PC-3 (cell line): ENCODE measurements around the gene RARRES2. TPM values are rescaled to one million over a fixed set of nuclear protein-coding genes. Genes with fewer than 3 reads are reported as not detected.

Source experiments
- ATAC-seq: fragments of 200-7000 bp; cut with Tn5 transposase; 2 replicates; pipeline ENCODE4 v1.9.1; 2020; ENCODE audit warnings: mild to moderate bottlenecking, moderate library complexity
- BruUV-seq: library from RNA; stranded (reverse); fragments of 400-500 nt; replicated peaks from 2 replicates; lab custom pipeline; 2021; lab: Mats Ljungman, UMichigan
- CTCF ChIA-PET: fragments of 300-600 bp; sonication (Branson Sonifier 250); formaldehyde crosslinking; loops from one replicate; lab custom pipeline; 2022; ENCODE audit warnings: antibody characterized with exemption; lab: Charles Lee
- POLR2A ChIA-PET: fragments of 300-600 bp; sonication (Branson Sonifier 250); formaldehyde crosslinking; loops from one replicate; lab custom pipeline; 2022; ENCODE audit warnings: antibody characterized with exemption; ENCODE audit not compliant: unreplicated experiment; lab: Charles Lee
- DNase-seq: peaks from one replicate; pipeline ENCODE4 v3.0.0-alpha.2; 2015
- H2AFZ ChIP-seq: fragments of 300-600 bp; sonication (generic); 2 replicates; pipeline ENCODE4 v1.6.0; 2016; ENCODE audit warnings: antibody characterized with exemption, low read length
- H3F3A ChIP-seq: fragments of 300-600 bp; sonication (generic); one replicate; pipeline ENCODE4 v1.6.0; 2017; ENCODE audit warnings: antibody characterized with exemption, low read length, control low read depth, mild to moderate bottlenecking; ENCODE audit not compliant: unreplicated experiment
- H3K27ac ChIP-seq: fragments of 300-600 bp; sonication (generic); 2 replicates; pipeline ENCODE4 v1.5.1; 2016; ENCODE audit warnings: mild to moderate bottlenecking, low read length
- H3K27me3 ChIP-seq: fragments of 300-600 bp; sonication (generic); 2 replicates; pipeline ENCODE4 v1.6.1; 2016; ENCODE audit warnings: low read length, mixed read lengths
- H3K36me3 ChIP-seq: fragments of 300-600 bp; sonication (generic); 2 replicates; pipeline ENCODE4 v1.6.1; 2016; ENCODE audit warnings: low read depth, mixed run types, low read length, mixed read lengths
- H3K4me1 ChIP-seq: fragments of 300-600 bp; sonication (generic); 2 replicates; pipeline ENCODE4 v1.5.1; 2016; ENCODE audit warnings: low read length; ENCODE audit not compliant: insufficient read depth
- H3K4me2 ChIP-seq: fragments of 300-600 bp; sonication (generic); 2 replicates; pipeline ENCODE4 v1.6.0; 2016; ENCODE audit warnings: low read length
- H3K4me3 ChIP-seq: fragments of 300-600 bp; sonication (generic); 2 replicates; pipeline ENCODE4 v1.5.1; 2016; ENCODE audit warnings: mild to moderate bottlenecking, low read length, mixed read lengths
- H3K79me2 ChIP-seq: fragments of 300-600 bp; sonication (generic); 2 replicates; pipeline ENCODE4 v1.6.1; 2017; ENCODE audit warnings: low read length, mixed read lengths
- H3K9ac ChIP-seq: fragments of 300-600 bp; sonication (generic); 2 replicates; pipeline ENCODE4 v1.6.0; 2016; ENCODE audit warnings: mild to moderate bottlenecking, low read length
- H3K9me2 ChIP-seq: fragments of 300-600 bp; sonication (generic); replicated peaks from 2 replicates; pipeline ENCODE4 v1.6.1; 2016; ENCODE audit warnings: mixed run types, low read length, mixed read lengths
- H3K9me3 ChIP-seq: fragments of 300-600 bp; sonication (generic); 2 replicates; pipeline ENCODE4 v1.6.1; 2016; ENCODE audit warnings: low read length, mixed read lengths
- H4K20me1 ChIP-seq: fragments of 300-600 bp; sonication (generic); 2 replicates; pipeline ENCODE4 v1.6.1; 2016; ENCODE audit warnings: low read length, mixed read lengths
- CTCF ChIP-seq: fragments of 300-600 bp; sonication (generic); conservative IDR thresholded peaks from 2 replicates; pipeline ENCODE4 v1.5.1; 2017; ENCODE audit warnings: antibody characterized with exemption, low read depth, mild to moderate bottlenecking, low read length
- EZH2 ChIP-seq: fragments of 300-600 bp; sonication (generic); IDR thresholded peaks from one replicate; pipeline ENCODE4 v1.6.1; 2017; ENCODE audit warnings: antibody characterized with exemption, mild to moderate bottlenecking, low read length; ENCODE audit not compliant: unreplicated experiment
- EZH2phosphoT487 ChIP-seq: fragments of 300-600 bp; sonication (generic); IDR thresholded peaks from 2 replicates; pipeline ENCODE4 v1.6.1; 2018; ENCODE audit warnings: mild to moderate bottlenecking, antibody characterized with exemption, low read length, borderline replicate concordance
- intact Hi-C: fragments of 100-400 bp; cut with micrococcal nuclease; formaldehyde crosslinking; loops from 2 replicates; pipeline ENCODE4 v1.9.0; 2023
- total RNA-seq: library from RNA; depleted of rRNA; stranded (reverse); fragments of >200 nt; gene quantifications from 2 replicates; pipeline ENCODE4 v1.2.3, GENCODE V29; 2014

The RARRES2 gene
- total RNA-seq, 1 experiment from 2014 or later = 1.6 TPM

- no peak for ATAC-seq
These were observed 42.4 kb upstream of the RARRES2 start for GRCh38 chr7:150383710-150384397.

GRCh38 chr7:150382844-150383225 is 41.4 kb upstream of the RARRES2 start:
- no peaks in the 10 kb centered on the region for H3K9me2 ChIP-seq
- no peak for DNase-seq
- no peaks in the 10 kb centered on the region for H4K20me1 ChIP-seq
- no peaks in the 10 kb centered on the region for H3K27me3 ChIP-seq
- H3K9me3 ChIP-seq = no peaks in the 10 kb centered on the region
- peaks cover 18% of the 10 kb centered on the region for H3K4me1 ChIP-seq
- intact Hi-C loops = no loop called here
- no peak overlapping the region for H3K27ac ChIP-seq
- H2AFZ ChIP-seq = no peak overlapping the region
- H3K9ac ChIP-seq = no peak overlapping the region
- H3K36me3 ChIP-seq = no peaks in the 10 kb centered on the region
- H3K4me3 ChIP-seq = no peak overlapping the region
- ChIA-PET CTCF (no interaction called here), POLR2A (no interaction called here)
- no TSS peak for BruUV-seq
- no peak for TF ChIP-seq EZH2phosphoT487
- no peak for TF ChIP-seq CTCF
- no peak for TF ChIP-seq EZH2
- H3F3A ChIP-seq = no peaks in the 10 kb centered on the region
- no peaks in the 10 kb centered on the region for H3K79me2 ChIP-seq
- no peak overlapping the region for H3K4me2 ChIP-seq
- no peak for ATAC-seq

More at GRCh38 chr7:150383710-150384397, 42.4 kb upstream of the RARRES2 start:
- BruUV-seq = no TSS peak
- Histone ChIP-seq H3K4me1 (0 out of 2 replicates have a peak, but pooled peaks cover 9% of the 10 kb centered on the region), H3K9me3 (no peaks in the 10 kb centered on the region), H3K4me3 (no peak overlapping the region), H3K9me2 (no peaks in the 10 kb centered on the region), H3F3A (no peaks in the 10 kb centered on the region), H4K20me1 (no peaks in the 10 kb centered on the region), H3K4me2 (no peak overlapping the region), H3K27me3 (no peaks in the 10 kb centered on the region), H3K79me2 (no peaks in the 10 kb centered on the region), H3K27ac (no peak overlapping the region), H3K9ac (no peak overlapping the region), H3K36me3 (no peaks in the 10 kb centered on the region), H2AFZ (no peak overlapping the region)
- CTCF ChIA-PET = no interaction called here
- intact Hi-C loops = no loop called here
- POLR2A ChIA-PET = no interaction called here
- no peak for DNase-seq
- TF ChIP-seq EZH2phosphoT487 (no peak), EZH2 (no peak), CTCF (no peak)

DNA sequence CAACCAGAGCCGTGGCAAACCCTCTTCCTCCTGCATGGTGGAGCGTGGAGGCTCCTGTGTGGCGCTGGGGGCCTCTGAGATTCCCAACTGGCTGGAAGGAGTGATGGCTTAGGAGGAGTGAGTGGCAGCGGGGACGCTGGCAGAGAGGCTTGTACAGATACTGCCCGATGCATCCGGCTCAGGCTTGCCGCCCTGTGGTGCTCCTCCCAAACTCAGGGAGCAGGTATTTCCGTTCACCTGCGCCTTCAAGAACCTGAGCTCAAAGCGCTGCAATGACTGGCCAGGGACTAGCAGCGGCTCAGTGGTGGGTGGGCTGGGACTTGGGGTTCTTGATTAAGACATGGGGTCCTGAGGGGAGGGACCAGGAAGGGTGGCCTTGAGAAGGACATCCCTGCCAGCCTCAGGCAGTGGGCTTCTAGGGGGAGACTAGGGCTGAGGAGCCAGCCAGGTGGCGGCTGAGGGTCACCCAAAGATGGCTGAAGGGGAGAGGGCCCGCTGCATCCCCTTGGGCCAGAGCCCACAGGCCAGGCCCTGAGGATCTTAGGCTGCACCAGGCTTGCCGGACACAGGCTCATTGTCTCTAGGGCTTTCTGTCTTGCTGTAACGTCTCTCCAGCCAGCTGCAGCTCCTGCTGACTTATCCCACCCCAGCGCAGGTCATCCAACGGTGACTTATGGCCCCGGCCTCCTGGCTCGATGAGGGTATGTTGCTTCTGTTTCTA is 40.9 kb upstream of the RARRES2 start:
- Histone ChIP-seq H3K9ac (no peak overlapping the region), H3K27ac (no peak overlapping the region), H2AFZ (no peak overlapping the region), H3K9me3 (no peaks in the 10 kb centered on the region), H3K4me1 (peaks cover 18% of the 10 kb centered on the region), H3K79me2 (no peaks in the 10 kb centered on the region), H3K4me2 (no peak overlapping the region), H4K20me1 (no peaks in the 10 kb centered on the region), H3K27me3 (no peaks in the 10 kb centered on the region), H3K9me2 (no peaks in the 10 kb centered on the region), H3F3A (peaks cover 3% of the 10 kb centered on the region), H3K4me3 (no peak overlapping the region), H3K36me3 (no peaks in the 10 kb centered on the region)
- TF ChIP-seq EZH2 (no peak), CTCF (no peak), EZH2phosphoT487 (no peak)
- DNase-seq (no peak), ATAC-seq (no peak)
- POLR2A ChIA-PET = no interaction called here
- CTCF ChIA-PET = no interaction called here
- BruUV-seq = no TSS peak
- intact Hi-C loops = no loop called here
